IPS-NIHi7 (cell line): ENCODE data around the gene NAT14.
A peak's percentile ranks its signal among the peaks of the same experiment; 100 is the strongest.
"Not testable (repeated sequence)": the region's sequence is repeated elsewhere in the genome, so short reads cannot be mapped to it uniquely, and the experiment has no call there.

Source experiments
- DNase-seq: peaks from one replicate; pipeline ENCODE4 v3.0.0; 2012; ENCODE audit warnings: mixed read lengths; ENCODE audit errors: extremely low spot score

Gene NAT14, protein sequence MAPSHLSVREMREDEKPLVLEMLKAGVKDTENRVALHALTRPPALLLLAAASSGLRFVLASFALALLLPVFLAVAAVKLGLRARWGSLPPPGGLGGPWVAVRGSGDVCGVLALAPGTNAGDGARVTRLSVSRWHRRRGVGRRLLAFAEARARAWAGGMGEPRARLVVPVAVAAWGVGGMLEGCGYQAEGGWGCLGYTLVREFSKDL

GRCh38 chr19:55484593-55485438, at the start of gene NAT14:
TSS of gene NAT14 (plus strand) at chr19:55485188. CDS start at chr19:55485709, 521 bp downstream.
- DNase-seq = peak; percentile 92

GRCh38 chr19:55436847-55437246, 48.1 kb upstream of the NAT14 start:
- DNase-seq = no peak

GRCh38 chr19:55437410-55437809, 47.6 kb upstream of the NAT14 start:
- DNase-seq = peak; percentile 92

DNA sequence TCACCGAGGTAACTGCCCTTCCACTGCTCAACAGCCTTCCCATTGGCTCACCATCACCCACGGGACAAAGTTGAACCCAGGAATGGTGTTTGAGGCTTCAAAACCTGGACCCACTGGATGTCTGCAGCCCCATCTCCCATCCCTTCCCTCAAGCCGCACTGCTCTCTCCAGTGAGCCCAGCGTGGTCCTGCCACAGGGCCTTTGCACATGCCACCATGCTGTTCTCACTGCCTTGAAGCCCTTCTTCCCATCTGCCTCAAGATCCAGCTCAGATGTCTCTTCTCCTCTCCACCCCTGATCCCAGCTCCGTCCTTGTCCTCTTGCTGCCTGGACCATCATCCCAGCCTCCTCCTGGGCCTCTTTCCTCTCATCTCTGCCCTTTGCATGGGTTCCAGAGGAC, 45.9 kb upstream of the NAT14 start:
- DNase-seq = no peak

DNA sequence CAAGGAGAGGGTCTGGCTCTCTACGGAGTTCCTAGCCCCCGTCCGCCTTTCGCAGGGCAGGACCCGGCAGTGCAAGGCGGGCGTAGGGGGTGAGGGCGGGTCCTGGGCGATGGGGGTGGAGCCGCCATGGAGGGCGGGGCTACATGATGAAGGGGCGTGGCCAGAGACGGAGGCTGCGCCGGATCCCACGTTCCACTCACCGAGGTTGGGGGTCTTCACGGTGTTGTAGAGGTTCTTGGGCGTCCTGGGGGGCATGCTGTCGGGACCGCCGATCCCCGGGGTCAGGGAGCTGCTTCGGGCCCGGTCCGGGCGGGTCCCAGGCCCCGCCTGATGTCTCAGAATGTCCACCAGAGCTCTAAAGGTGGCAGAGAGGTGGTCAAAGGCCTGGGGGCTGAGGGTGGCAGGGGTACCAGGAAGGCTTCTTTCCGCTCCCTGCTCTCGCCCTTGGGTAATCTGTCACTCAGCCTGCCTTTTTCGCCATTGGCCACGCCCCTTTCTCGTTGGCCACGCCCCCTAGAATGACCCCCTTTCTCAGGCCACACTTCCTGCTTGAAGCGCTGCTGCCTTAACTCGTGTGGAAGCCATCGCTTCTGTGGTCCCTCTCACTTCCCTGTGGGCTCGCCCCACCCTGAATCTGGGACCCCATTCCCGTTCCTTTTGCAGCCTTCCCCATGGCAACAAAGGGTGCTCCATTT, 44.4 kb upstream of the NAT14 start:
- peak; percentile 83 for DNase-seq

GRCh38 chr19:55441319-55441691, 43.7 kb upstream of the NAT14 start:
- no peak for DNase-seq

DNA sequence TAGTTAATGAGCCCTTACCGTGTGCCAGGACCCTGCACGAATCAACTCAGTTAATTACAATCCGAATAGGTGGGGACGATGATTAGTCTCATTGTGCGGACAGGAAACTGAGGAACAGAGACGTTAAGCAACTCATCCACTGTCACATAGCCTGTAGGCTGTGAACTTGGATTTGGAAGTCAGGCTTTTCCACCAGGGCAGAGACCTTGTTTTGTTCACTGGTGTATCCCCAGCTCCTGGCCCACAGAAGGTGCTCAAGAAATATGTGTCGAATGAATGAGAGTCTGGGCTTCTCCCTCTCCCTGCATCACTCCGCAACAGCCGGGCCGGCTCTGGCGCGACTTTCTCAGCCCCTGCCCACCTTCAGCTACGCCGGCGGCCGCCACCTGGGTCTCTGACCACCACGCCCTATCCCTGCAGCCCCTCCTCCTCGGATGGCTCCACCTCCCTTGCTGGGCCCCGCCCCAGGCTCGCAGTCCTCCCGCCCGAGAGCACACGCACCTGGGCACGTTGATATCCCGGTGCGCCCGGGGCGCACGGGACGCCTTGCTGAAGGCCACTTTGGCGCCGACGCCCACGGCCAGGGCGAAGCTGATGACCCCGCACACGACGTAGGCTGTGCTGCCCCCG, 43.2 kb upstream of the NAT14 start:
- peak; percentile 84 for DNase-seq

- DNase-seq = no peak
Observed at GRCh38 chr19:55442372-55442961, 42.5 kb upstream of the NAT14 start.

- no peak for DNase-seq
Observed at GRCh38 chr19:55443045-55443823, 41.8 kb upstream of the NAT14 start, which contains the start of gene SHISA7. TSS of gene SHISA7 (minus strand) at chr19:55443300. CDS start at chr19:55442863, 437 bp downstream.

DNA sequence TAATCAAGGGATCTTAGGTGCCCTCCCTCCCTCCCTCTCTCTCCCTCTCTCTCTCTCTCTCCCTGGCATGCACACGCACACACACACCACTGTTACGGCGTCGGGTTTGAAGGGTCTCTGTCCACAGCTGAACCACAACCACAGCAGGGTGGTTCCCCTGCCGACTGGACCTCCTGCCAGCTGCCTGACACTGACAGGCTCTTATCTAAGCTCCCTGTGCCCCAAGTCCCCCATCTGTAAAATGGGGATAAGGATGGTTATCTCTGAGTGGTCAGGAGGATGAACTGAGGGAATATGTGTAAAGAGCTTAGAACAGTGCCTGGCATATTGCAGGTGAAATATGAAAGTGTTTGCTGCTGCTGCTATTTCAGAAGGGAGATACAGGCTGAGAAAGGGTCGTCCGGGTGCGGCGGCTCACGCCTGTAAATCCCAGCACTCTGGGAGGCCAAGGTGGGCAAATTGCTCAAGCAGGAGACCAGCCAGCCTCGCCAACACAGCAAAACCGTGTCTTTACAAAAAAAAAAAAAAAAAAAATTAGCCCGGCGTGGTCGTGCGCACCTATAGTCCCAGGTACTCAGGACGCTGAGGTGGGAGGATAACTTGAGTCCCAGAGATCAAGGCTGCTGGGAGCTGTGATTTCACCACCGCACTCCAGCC, 41.0 kb upstream of the NAT14 start:
- DNase-seq = no peak

- DNase-seq = no peak
Observed at GRCh38 chr19:55444646-55445045, 40.3 kb upstream of the NAT14 start.

GRCh38 chr19:55446060-55446459, 38.9 kb upstream of the NAT14 start:
- no peak for DNase-seq

- DNase-seq = no peak
Observed at GRCh38 chr19:55447421-55448174, 37.4 kb upstream of the NAT14 start.

DNA sequence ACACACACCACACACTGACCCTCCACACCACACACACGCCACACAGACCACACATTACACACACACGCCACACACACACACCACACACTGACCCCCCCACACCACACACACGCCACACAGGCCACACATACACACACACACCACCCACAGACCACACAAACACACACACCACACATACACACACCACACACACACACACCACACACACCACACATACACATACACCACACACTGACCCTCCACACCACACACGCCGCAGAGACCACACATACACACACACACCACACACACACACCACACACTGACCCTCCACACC, 36.9 kb upstream of the NAT14 start:
- not testable (repeated sequence) for DNase-seq

GRCh38 chr19:55449469-55449868, 35.5 kb upstream of the NAT14 start:
- DNase-seq = no peak

DNA sequence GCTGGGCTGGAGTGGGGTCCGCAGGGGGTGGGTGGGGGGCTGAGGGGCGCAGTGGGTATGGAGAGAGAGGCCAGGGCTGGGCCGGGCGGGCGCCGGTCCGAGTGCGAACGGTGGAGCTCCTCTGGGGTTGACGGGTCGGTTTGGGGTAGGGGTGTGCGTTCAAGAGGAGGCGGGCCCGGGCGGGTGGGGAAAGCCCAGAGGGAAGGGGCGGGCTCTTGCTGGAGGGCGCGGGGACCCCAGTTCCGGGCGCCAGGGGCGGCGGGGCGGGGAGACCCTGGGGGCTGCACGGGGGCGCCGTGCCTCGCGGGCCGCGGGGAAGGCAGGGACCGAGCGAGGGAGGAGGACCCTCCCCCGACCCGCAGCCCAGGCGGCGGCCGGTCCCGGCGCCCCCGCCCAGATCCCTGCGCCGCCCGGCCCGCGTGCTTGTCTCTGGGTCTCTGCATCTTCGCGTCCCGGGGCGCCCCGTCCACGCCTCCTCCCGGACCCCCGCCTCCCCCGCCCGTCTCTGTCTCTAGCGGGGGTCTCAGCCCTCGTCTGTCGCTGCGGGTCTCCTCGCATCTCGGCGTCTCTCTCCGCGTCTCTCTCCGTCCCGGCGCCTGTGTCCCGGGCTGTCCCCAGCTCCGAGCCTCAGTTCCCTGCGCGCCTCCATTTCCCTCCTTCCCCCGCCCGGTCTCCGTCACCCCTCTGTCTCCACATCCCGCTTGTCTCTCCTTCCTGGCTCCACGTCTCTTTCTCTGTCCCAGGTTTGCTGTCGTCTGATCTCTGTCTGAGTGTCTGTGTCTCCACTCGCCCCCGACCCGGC, 33.6 kb upstream of the NAT14 start:
- DNase-seq = no peak

GRCh38 chr19:55451965-55452748, 32.8 kb upstream of the NAT14 start:
- DNase-seq = no peak

GRCh38 chr19:55452749-55453346, 32.1 kb upstream of the NAT14 start:
- DNase-seq = peak; percentile 91
